HG03280 (cell line): Measurements from ENCODE around the gene FTSJ1.
"Not testable (repeated sequence)": the region's sequence is repeated elsewhere in the genome, so short reads cannot be mapped to it uniquely, and the experiment has no call there.

Experiments used
- ATAC-seq: cut with Tn5 transposase; IDR thresholded peaks from one replicate; pipeline ENCODE4 v1.9.1; 2021; ENCODE audit warnings: mild to moderate bottlenecking, moderate library complexity; ENCODE audit not compliant: unreplicated experiment

FTSJ1 gene, protein sequence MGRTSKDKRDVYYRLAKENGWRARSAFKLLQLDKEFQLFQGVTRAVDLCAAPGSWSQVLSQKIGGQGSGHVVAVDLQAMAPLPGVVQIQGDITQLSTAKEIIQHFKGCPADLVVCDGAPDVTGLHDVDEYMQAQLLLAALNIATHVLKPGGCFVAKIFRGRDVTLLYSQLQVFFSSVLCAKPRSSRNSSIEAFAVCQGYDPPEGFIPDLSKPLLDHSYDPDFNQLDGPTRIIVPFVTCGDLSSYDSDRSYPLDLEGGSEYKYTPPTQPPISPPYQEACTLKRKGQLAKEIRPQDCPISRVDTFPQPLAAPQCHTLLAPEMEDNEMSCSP

DNA sequence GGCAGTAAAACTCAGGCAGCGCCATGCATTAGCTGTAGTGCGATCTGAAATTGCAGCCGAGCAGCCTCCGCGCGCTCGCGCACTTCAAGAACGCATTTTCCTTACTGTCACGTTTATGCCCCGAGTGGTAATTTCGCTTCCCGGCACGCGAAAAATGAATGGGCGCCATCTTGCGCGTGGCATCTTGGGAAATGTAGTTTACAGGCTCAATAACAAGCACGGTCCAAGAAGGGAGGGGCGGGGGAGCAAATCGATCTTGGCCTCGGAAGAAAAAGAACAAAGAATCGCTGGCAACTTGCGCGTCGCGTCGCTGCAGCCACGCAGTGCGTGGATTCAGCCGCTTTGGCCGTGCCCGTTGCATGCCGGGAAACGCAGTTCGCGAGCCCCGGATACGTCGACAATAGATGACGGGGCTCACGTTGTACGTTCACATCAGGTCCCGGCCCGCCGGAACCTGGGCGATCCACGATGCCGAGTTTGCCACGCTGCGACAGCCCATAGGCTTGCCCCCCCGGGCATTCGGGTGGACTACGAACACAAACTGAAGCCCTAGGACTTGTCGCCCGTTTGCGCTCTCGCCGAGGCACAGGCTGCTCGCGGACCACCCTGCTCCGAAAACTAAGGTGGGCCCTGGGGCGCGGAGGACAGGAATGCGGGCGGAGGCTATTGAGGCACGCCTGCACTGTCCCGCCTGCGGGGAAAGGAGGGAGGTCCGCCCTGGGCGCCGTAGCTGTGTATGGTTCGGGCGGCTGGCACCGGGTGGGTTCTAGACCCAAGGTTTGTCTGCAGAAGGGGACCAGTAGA is at the start of gene FTSJ1:
Gene FTSJ1, plus strand, starts transcription at position 426 of the 804 bp plus-strand sequence. CDS start 1,849 bp downstream, outside the sequence.
- ATAC-seq = peak; percentile 91

DNA sequence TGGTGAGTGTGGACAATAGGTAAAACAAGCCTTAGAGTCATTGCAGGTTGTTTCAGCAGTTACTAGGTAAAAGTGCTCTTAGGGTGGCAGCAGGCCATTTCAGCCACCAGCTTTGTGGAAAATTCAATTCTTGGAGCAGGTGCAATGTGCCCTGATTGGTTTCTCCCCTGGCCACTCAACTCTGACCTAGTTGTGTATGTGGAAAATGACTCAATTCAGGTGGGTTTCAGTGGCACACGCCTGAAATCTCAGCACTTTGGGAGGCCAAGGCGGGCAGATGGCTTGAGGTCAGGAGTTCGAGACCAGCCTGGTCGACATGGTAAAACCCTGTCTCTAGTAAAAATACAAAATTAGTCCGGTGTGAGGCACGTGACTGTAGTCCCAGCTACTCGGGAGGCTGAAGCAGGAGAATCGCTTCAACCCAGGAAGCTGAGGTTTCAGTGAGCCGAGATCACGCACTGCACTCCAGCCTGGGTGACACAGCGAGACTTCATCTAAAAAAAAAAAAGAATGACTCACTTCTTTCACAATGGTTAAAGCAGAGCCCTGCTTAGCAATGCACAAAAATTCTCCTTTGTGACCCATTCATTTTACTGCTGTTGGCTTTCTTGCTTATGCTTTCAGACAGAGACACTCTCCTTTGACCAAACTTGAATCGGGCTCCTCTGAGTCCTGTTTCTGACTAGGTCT is 48.8 kb upstream of the FTSJ1 start:
- ATAC-seq = not testable (repeated sequence)

DNA sequence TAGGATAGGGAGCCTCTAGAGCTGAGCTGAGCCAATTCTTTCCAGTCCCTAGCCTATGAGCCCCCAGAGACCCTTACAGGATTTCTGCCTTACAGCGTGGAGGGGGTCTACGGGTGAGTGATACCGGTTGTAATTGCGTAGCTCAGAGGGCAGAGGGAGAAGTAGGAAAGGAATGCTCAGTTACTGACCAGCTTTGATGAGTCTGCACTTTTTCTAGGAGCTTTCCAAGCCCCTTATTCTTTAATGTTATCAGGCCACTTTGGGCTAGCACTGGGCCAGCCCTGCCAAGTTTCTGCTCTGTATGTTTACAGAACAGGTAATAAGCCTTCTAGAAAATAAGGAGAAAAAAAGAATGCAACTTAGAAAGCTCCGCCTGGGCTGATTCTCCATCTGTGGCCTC is 46.4 kb upstream of the FTSJ1 start:
- ATAC-seq = not testable (repeated sequence)

DNA sequence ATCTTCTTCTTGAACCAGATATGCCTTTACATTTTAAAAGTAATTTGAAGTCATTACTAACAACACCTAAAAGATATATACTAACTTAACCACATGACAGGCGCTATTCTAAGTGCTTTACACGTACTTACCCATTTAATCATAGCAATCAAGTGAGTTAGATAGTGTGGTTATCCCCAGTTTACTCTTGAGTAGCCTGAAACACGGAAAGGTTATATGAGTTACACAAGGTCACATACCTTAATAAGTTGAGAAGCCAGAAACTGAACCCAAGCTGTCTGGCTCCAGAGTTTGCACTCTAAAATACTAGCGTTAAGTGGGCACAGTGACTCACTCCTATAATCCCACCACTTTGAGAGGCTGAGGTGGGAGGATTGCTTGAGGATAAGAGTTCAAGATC is 45.8 kb upstream of the FTSJ1 start:
- ATAC-seq = not testable (repeated sequence)

DNA sequence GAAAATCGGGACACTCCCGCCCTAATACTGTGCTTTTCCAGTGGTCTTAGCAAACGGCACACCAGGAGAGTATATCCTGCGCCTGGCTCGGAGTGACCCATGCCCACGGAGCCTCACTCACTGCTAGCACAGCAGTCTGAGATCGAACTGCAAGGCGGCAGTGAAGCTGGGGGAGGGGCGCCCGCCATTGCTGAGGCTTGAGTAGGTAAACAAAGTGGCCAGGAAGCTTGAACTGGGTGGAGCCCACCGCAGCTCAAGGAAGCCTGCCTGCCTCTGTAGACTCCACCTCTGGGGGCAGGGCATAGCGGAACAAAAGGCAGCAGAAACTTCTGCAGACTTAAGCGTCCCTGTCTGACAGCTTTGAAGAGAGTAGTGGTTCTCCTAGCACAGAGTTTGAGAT is 42.3 kb upstream of the FTSJ1 start:
- not testable (repeated sequence) for ATAC-seq

DNA sequence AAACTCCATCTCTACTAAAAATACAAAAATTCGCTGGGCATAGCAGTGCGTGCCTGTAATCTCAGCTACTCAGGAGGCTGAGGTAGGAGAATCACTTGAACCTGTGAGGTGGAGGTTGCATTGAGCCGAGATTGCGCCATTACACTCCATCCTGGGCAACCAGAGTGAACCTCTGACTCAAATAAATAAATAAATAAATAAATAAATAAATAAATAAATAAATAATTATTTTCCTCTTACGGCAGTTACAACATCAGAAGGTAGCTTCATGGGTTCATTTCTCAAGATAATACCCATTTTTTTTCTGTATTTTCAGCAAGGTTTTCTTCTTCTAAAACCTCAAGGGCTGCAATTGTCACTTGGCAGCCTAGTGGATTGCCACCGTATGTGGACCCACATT is 28.8 kb upstream of the FTSJ1 start:
- ATAC-seq = not testable (repeated sequence)

- ATAC-seq = no peak
Measured at GRCh38 chrX:48450076-48450475, 25.9 kb upstream of the FTSJ1 start.

- no peak for ATAC-seq
Measured at GRCh38 chrX:48451708-48452107, 24.3 kb upstream of the FTSJ1 start.

- no peak for ATAC-seq
Measured at GRCh38 chrX:48456628-48457331, 19.2 kb upstream of the FTSJ1 start.

- no peak for ATAC-seq
Measured at GRCh38 chrX:48458711-48459110, 17.3 kb upstream of the FTSJ1 start.

DNA sequence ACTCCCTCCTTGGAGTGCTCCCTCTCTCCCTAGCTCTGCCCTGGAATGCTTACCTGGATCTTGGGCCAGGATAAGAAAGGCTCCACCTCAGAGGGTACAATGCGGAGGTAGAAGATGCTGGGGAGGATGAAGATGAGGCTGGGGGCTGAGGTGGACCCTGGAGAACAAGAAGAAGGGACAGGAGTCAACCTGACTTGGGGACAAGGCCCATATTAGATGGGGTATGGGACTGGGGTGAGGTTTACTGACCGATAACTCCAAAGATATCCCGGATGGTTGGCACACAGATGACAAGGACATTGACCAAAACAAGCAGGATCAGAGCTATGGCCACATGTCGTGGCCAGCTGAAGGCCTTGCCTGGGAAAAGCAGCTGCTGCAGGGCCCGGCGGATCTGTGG is 16.5 kb upstream of the FTSJ1 start:
- no peak for ATAC-seq

DNA sequence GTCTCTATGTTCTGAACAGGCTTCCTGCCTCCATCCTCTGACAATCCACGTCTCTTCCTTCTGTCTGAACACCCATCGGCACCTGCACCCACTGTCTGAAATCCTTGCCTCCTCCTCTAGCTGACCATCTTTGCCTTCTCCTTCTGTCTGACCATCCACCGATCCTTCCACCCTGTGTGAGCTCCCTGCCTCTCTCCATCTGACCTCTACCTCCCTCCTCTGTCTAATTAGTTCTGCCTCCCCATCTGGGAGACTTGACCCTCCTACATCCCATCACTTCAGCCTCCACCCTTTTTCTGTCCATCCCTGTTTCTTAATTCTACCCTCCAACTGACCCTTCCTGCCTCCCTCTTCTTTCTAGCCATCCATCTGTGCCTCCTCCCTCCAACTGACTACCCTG is 16.0 kb upstream of the FTSJ1 start:
- no peak for ATAC-seq

- no peak for ATAC-seq
Measured at GRCh38 chrX:48460606-48461005, 15.4 kb upstream of the FTSJ1 start.

DNA sequence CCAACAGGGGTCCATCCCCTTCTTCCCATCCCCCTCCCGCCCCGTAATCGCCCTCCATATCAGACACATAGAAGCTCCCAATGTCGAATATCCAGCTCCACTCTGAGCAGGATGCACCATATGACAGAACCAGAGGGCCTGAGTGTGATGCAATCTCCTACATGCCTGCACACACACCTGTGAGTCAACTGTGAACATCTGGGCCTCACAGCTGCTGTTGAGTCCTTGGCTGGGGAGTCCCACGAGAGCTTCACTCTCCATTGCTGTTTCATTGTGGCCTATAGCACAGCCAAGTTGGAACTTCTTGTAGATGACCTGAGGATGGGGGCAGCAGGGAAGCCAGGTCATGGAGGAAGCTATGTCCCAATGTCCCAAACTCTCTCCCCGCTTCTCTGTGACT is 14.2 kb upstream of the FTSJ1 start:
- ATAC-seq = no peak

- ATAC-seq = no peak
Measured at GRCh38 chrX:48465336-48465933, 10.6 kb upstream of the FTSJ1 start.

GRCh38 chrX:48466696-48467095 is 9.3 kb upstream of the FTSJ1 start:
- ATAC-seq = no peak

- ATAC-seq = no peak
Measured at GRCh38 chrX:48467281-48467761, 8.7 kb upstream of the FTSJ1 start.

DNA sequence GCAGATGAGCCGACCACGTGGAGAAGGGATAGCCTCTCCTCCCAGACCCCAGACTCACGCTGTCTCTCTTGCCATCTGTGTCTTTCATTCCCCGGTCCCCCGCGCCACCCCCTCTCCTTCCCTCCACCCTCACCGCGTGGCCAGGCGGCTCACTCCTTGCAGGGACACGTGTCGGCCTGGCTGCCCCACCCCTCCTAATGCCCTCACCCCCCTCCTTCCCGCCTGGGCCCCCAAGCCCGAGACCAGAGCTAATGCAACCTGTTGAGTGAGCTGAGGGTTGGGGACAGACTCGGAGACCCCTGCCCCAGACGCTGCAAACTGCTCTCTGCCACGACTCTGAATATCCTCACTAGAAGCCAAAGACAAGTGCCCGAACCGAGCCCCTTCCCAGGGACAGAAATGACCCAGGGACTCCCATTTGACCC is 7.7 kb upstream of the FTSJ1 start:
- ATAC-seq = peak; percentile 51

DNA sequence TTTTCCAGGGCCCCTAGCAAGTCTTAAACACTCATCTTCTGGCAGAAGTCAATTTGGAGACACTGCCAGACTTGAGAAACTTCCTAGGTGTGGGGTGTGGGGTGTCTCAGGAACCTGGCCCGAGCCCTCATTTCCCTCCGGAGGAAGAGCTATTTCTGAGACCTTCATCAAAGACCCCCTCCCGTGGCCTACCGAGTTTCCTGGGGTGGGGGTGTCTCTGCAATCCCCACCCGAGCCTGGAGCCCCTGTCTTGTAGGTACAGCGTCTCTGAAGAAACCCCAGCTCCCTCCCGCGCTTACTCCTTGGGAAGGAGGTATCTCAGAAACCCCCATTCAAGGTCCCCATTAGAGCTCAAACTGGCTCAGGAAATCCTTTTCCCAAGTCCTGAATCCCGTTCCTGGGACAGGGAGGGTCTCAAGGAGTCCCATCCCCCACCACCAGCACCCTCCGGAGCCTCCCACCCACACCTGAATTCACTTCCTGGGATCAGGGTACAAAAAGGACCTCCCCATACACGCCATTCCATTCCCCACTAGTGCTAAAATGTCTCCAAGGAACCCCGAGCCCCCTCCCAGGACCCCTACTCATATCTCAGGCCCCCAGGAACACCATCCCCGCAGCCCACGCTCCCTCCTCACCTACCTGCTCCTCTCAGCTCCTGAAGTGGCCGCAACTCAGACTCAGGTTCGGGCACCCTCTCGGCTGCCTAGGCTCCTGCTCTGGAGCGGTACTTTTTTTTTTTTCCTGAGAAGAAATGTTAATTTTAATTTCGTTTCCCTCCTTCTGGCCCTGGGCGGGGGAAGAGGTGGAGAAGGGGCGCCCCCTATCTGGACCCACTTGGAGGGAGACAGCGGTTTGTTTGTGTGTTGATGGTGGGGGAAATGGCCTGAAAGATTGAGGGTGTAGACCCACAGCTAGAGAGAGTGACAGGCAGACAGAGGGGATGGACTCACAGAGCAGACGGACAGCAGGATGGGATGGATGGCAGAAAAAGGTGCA is 7.0 kb upstream of the FTSJ1 start:
- ATAC-seq = no peak
